Trophoblast cell (in vitro differentiated cells and primary cell): ENCODE data around the gene SYNJ2BP.
A peak's percentile ranks its signal among the peaks of the same experiment; 100 is the strongest.

Source experiments
- DNase-seq, 2 donors: peaks; one replicate each; pipeline ENCODE4 v3.0.0-alpha.2; 2016
- H2AFZ ChIP-seq: 2 replicates; pipeline ENCODE4 v1.6.1; 2013; ENCODE audit warnings: low read length, moderate library complexity, mild to moderate bottlenecking; ENCODE audit not compliant: insufficient read depth, poor library complexity
- H2AK5ac ChIP-seq: 2 replicates; pipeline ENCODE4 v1.6.1; 2013; ENCODE audit warnings: mild to moderate bottlenecking, low read length
- H2BK120ac ChIP-seq: 2 replicates; pipeline ENCODE4 v1.6.1; 2013; ENCODE audit warnings: low read length, mild to moderate bottlenecking, moderate library complexity; ENCODE audit not compliant: insufficient read depth, poor library complexity
- H2BK12ac ChIP-seq: 2 replicates; pipeline ENCODE4 v1.6.1; 2013; ENCODE audit warnings: mild to moderate bottlenecking, low read length, moderate library complexity
- H2BK5ac ChIP-seq: 2 replicates; pipeline ENCODE4 v1.6.1; 2013; ENCODE audit warnings: low read length, low read depth, moderate library complexity, mild to moderate bottlenecking; ENCODE audit not compliant: poor library complexity
- H3K14ac ChIP-seq: 2 replicates; pipeline ENCODE4 v1.6.1; 2013; ENCODE audit warnings: mild to moderate bottlenecking, low read length
- H3K18ac ChIP-seq: 2 replicates; pipeline ENCODE4 v1.6.1; 2013; ENCODE audit warnings: mild to moderate bottlenecking, low read length
- H3K23ac ChIP-seq: 2 replicates; pipeline ENCODE4 v1.6.1; 2013; ENCODE audit warnings: low read length
- H3K27ac ChIP-seq: 2 replicates; pipeline ENCODE4 v1.5.1; 2013; ENCODE audit warnings: low read depth, mild to moderate bottlenecking, inconsistent platforms, low read length, moderate library complexity
- H3K27me3 ChIP-seq: 2 replicates; pipeline ENCODE4 v1.6.1; 2013; ENCODE audit warnings: inconsistent platforms, mild to moderate bottlenecking, low read length, moderate library complexity; ENCODE audit not compliant: insufficient read depth
- H3K36me3 ChIP-seq, 2 experiments: 1 replicate in 1 of 2; 2 replicates in 1 of 2; pipeline ENCODE4 v1.6.1; 2013; ENCODE audit warnings: low read length in 2 of 2, mild to moderate bottlenecking in 2 of 2, moderate library complexity in 1 of 2; ENCODE audit not compliant: insufficient read depth in 2 of 2, control insufficient read depth in 1 of 2
- H3K4ac ChIP-seq: 2 replicates; pipeline ENCODE4 v1.6.1; 2013; ENCODE audit warnings: low read depth, mild to moderate bottlenecking, low read length, moderate library complexity
- H3K4me1 ChIP-seq, 2 experiments: 1 replicate in 1 of 2; 2 replicates in 1 of 2; pipeline ENCODE4 v1.6.1; 2013; ENCODE audit warnings: low read length in 2 of 2, mild to moderate bottlenecking in 2 of 2, moderate library complexity in 1 of 2; ENCODE audit not compliant: insufficient read depth in 2 of 2, control insufficient read depth in 1 of 2
- H3K4me2 ChIP-seq: 2 replicates; pipeline ENCODE4 v1.6.1; 2013; ENCODE audit warnings: inconsistent platforms, mild to moderate bottlenecking, low read length, moderate library complexity
- H3K4me3 ChIP-seq: 2 replicates; pipeline ENCODE4 v1.5.1; 2013; ENCODE audit warnings: mild to moderate bottlenecking, low read depth, low read length, inconsistent platforms
- H3K79me1 ChIP-seq: one replicate; pipeline ENCODE4 v1.6.1; 2013; ENCODE audit warnings: low read length
- H3K79me2 ChIP-seq: 2 replicates; pipeline ENCODE4 v1.6.1; 2013; ENCODE audit warnings: low read length, mild to moderate bottlenecking; ENCODE audit not compliant: control insufficient read depth, insufficient read depth, poor library complexity
- H3K9ac ChIP-seq: 2 replicates; pipeline ENCODE4 v1.6.1; 2013; ENCODE audit warnings: mild to moderate bottlenecking, low read length
- H3K9me3 ChIP-seq: 2 replicates; pipeline ENCODE4 v1.6.1; 2013; ENCODE audit warnings: low read depth, mild to moderate bottlenecking, control low read depth, inconsistent platforms, low read length; ENCODE audit not compliant: insufficient read depth
- H4K12ac ChIP-seq: 2 replicates; pipeline ENCODE4 v1.6.1; 2013; ENCODE audit warnings: low read depth, mild to moderate bottlenecking, low read length, moderate library complexity
- H4K8ac ChIP-seq: 2 replicates; pipeline ENCODE4 v1.6.1; 2013; ENCODE audit warnings: low read depth, mild to moderate bottlenecking, low read length, moderate library complexity
- H4K91ac ChIP-seq: one replicate; pipeline ENCODE4 v1.6.1; 2013; ENCODE audit warnings: low read depth, mild to moderate bottlenecking, low read length, moderate library complexity
- WGBS: extraction: QIAGEN DNeasy Blood & Tissue Kit; methylation state at CpG from one replicate; pipeline ENCODE4 v1.1.7; 2013; ENCODE audit warnings: missing lambda C conversion rate; ENCODE audit not compliant: insufficient read length, insufficient coverage; ENCODE audit errors: extremely low coverage; 5-methylcytosine and 5-hydroxymethylcytosine counted together

Gene SYNJ2BP

DNA sequence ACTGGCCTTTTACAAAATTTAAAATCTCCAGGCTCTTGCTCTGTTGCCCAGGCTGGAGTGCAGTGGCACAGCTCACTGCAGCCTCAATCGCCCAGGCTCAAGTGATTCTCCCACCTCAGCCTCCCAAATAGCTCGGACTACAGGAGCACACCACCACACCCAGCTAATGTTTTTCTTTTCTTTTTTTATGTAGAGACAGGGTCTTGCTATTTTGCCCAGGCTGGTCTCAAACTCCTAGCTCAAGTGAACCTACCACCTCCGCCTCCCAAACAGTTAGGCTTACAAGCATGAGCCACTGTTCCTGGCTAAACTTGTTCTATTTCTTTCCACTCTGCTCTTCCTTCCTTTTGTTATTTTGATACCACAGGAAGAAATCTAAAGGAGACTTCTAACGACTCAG, 15.2 kb downstream of the SYNJ2BP start:
- H3K14ac ChIP-seq = no peak overlapping the region
- no peak overlapping the region for H3K4ac ChIP-seq
- no peak overlapping the region for H2BK5ac ChIP-seq
- no peak overlapping the region for H4K12ac ChIP-seq
- no peak overlapping the region for H3K4me3 ChIP-seq
- no peak overlapping the region for H3K18ac ChIP-seq
- no peak overlapping the region for H4K91ac ChIP-seq
- H2AFZ ChIP-seq = no peak overlapping the region
- DNase-seq = no peak
- H4K8ac ChIP-seq = no peak overlapping the region
- no peak overlapping the region for H3K4me2 ChIP-seq
- H3K27me3 ChIP-seq = no peaks in the 10 kb centered on the region
- no peaks in the 10 kb centered on the region for H3K79me1 ChIP-seq
- no peaks in the 10 kb centered on the region for H3K36me3 ChIP-seq
- no peaks in the 10 kb centered on the region for H3K9me3 ChIP-seq
- H3K4me1 ChIP-seq = no peaks in the 10 kb centered on the region
- no peaks in the 10 kb centered on the region for H3K79me2 ChIP-seq
- no peak overlapping the region for H2BK120ac ChIP-seq
- H3K9ac ChIP-seq = no peak overlapping the region
- H2AK5ac ChIP-seq = no peak overlapping the region
- no peak overlapping the region for H3K27ac ChIP-seq
- H3K23ac ChIP-seq = no peak overlapping the region
- no peak overlapping the region for H2BK12ac ChIP-seq
- no CpG with 5 or more reads among the region's 4 CpGs for whole genome bisulfite sequencing

DNA sequence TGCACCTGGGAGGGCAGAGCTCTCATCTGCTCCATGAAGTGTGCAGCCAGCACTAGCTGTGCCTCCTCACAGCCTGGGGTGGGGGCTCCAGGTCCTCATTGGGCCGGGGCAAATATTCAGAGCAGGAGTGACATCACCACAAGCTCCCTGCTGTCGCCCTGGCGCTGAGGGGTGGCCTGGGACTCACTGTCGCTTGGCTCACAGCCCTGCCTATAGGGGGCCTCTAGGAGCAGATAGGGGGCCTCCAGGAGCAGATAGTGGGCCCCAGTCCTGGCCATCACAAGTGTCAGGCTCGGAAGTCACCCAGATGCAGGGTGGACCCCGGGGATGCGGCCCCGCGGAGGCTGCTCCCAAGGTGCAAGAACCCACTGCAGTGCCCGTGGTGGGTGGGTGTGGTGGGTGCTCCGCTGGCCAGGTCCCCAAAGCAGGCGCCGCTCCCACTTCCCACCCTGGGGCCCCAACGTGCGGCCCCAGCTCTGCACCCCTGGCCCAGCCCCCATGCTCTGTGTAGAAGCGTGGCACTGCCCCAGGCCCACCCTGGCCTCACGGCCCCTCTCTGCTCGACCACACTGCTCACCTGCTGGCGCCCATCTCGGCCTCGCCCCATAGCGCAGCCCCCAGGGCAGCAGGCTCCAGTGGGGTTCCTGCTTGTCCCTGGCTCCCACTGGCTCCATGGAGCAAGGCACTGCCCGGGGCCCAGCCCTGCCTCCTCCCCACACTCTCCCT, 18.0 kb downstream of the SYNJ2BP start:
- H2AFZ ChIP-seq = no peak overlapping the region
- H2BK12ac ChIP-seq = no peak overlapping the region
- no peak overlapping the region for H3K4me2 ChIP-seq
- no peak overlapping the region for H3K27ac ChIP-seq
- H3K23ac ChIP-seq = no peak overlapping the region
- peak overlapping the region; percentile 15 for H4K12ac ChIP-seq
- DNase-seq = no peak
- H3K79me2 ChIP-seq = no peaks in the 10 kb centered on the region
- no peak overlapping the region for H3K4me3 ChIP-seq
- H3K36me3 ChIP-seq = no peaks in the 10 kb centered on the region
- WGBS = no CpG with 5 or more reads among the region's 23 CpGs
- H3K14ac ChIP-seq = no peak overlapping the region
- H3K18ac ChIP-seq = no peak overlapping the region
- no peak overlapping the region for H3K9ac ChIP-seq
- no peak overlapping the region for H2BK120ac ChIP-seq
- H3K27me3 ChIP-seq = no peaks in the 10 kb centered on the region
- H2AK5ac ChIP-seq = no peak overlapping the region
- no peak overlapping the region for H4K8ac ChIP-seq
- H2BK5ac ChIP-seq = no peak overlapping the region
- no peaks in the 10 kb centered on the region for H3K9me3 ChIP-seq
- H3K4ac ChIP-seq = no peak overlapping the region
- H3K79me1 ChIP-seq = no peaks in the 10 kb centered on the region
- no peaks in the 10 kb centered on the region for H3K4me1 ChIP-seq
- H4K91ac ChIP-seq = no peak overlapping the region

DNA sequence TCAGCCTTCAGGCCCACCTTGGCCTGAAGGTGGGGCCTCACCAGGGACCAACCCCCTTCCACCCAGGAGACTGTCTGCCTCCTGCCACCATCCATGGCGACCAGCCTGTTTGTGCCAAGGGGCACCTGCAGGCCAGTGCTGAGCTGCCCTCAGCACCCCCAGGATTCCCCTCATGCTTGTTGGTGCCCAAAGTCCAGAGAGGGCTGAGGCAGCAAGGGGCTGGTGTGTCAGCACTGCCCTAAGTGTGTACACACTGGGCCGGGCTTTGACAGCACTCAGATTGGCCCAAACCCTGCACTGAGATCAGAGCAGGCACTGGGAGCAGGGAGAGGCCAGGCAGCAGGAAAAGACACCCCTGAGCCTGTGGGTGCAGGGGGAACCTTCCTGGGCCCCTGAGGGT, 18.6 kb downstream of the SYNJ2BP start:
- Histone ChIP-seq H4K91ac (no peak overlapping the region), H3K4me1 (no peaks in the 10 kb centered on the region), H3K9ac (no peak overlapping the region), H3K36me3 (no peaks in the 10 kb centered on the region), H3K9me3 (no peaks in the 10 kb centered on the region), H4K8ac (no peak overlapping the region), H2BK12ac (no peak overlapping the region), H4K12ac (no peak overlapping the region), H2AK5ac (no peak overlapping the region), H3K79me2 (no peaks in the 10 kb centered on the region), H3K4me2 (no peak overlapping the region), H2BK120ac (no peak overlapping the region), H3K14ac (no peak overlapping the region), H3K27me3 (no peaks in the 10 kb centered on the region), H3K27ac (no peak overlapping the region), H3K23ac (no peak overlapping the region), H3K18ac (no peak overlapping the region), H3K4me3 (no peak overlapping the region), H2AFZ (no peak overlapping the region), H2BK5ac (no peak overlapping the region), H3K79me1 (no peaks in the 10 kb centered on the region), H3K4ac (no peak overlapping the region)
- no CpG with 5 or more reads among the region's 2 CpGs for WGBS
- no peak for DNase-seq

DNA sequence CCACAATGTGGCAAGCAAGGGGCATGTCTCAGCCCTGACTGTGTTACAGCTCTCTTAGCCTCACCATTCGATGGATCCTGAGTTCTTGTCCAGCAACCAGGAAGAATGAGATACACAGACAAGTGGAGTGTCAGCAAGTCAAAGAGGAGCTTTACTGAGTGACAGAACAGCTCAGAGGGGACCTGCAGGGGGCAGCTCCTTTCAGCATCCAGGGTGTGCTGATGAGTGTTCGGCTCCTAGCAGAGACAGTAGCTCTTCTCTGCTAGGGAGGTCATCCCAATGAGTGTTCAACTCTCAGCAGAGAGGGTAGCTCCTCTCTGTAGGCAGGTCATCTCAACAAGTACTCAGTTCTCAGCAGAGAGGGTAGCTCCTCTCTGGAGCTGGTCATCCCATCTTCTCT, 19.1 kb downstream of the SYNJ2BP start:
- Histone ChIP-seq H3K4me2 (no peak overlapping the region), H4K8ac (no peak overlapping the region), H3K9ac (no peak overlapping the region), H2AFZ (no peak overlapping the region), H3K9me3 (no peaks in the 10 kb centered on the region), H3K36me3 (no peaks in the 10 kb centered on the region), H2BK5ac (no peak overlapping the region), H3K79me2 (no peaks in the 10 kb centered on the region), H2BK12ac (no peak overlapping the region), H4K91ac (no peak overlapping the region), H3K27ac (no peak overlapping the region), H3K23ac (no peak overlapping the region), H4K12ac (no peak overlapping the region), H3K4me3 (no peak overlapping the region), H3K4ac (no peak overlapping the region), H3K14ac (no peak overlapping the region), H2BK120ac (no peak overlapping the region), H3K18ac (no peak overlapping the region), H3K27me3 (no peaks in the 10 kb centered on the region), H3K4me1 (no peaks in the 10 kb centered on the region), H3K79me1 (no peaks in the 10 kb centered on the region), H2AK5ac (no peak overlapping the region)
- WGBS = no CpG with 5 or more reads among the region's 2 CpGs
- DNase-seq = no peak
